Panc1 (cell line): Measurements from ENCODE around the gene LRMDA.

Experiments used
- CTCF ChIP-seq: fragments of 450-650 bp; IDR thresholded peaks from 2 replicates; pipeline ENCODE4 v1.5.1; 2017; ENCODE audit warnings: mild to moderate bottlenecking
- REST ChIP-seq, 2 experiments: IDR thresholded peaks; 2 replicates each; pipeline ENCODE4 v1.6.1; 2011 to 2012; ENCODE audit warnings: low read depth in 2 of 2, control low read depth in 1 of 2, low read length in 1 of 2, mild to moderate bottlenecking in 1 of 2, moderate library complexity in 1 of 2; ENCODE audit not compliant: insufficient read depth in 1 of 2
- SIN3A ChIP-seq: IDR thresholded peaks from 2 replicates; pipeline ENCODE4 v1.6.1; 2012; ENCODE audit warnings: low read depth, mild to moderate bottlenecking, low read length, moderate library complexity, borderline replicate concordance; ENCODE audit not compliant: insufficient read depth

- TF ChIP-seq CTCF (peak; percentile 8; the same call in 1 of the 2 replicates), REST (IDR thresholded peaks at IDR 0.05; ENCODE audit: insufficient read depth in 1 of 2, low read depth in 2 of 2, low read length in 1 of 2) (0 out of 4 replicates have a peak, but pooled peaks of 1 of the 2 experiments have one; percentile 37), SIN3A (0 out of 2 replicates have a peak, but pooled peaks have one; percentile 53)
Measured at GRCh38 chr10:75401569-75402485, 29.6 kb upstream of the LRMDA start, which contains the start of gene ZNF503.
